GM13977 (cell line): ENCODE results near the gene CTBP2.

Experiments used
- DNase-seq: peaks from one replicate; pipeline ENCODE4 v3.0.0; 2012; ENCODE audit warnings: low spot score
- CTCF ChIP-seq: IDR thresholded peaks from 2 replicates; pipeline ENCODE4 v1.5.1; 2012; ENCODE audit warnings: mild to moderate bottlenecking, control low read depth; ENCODE audit not compliant: insufficient read depth; ENCODE audit errors: extremely low read depth, missing control alignments
- in situ Hi-C: fragments of 300-500 bp; cut with MboI; formaldehyde crosslinking; loops from one replicate; pipeline ENCODE4 v1.12.0; 2022; ENCODE audit warnings: low sequenced_read_pairs, low pct_unique_long_range_greater_than_20kb, mixed read lengths, inconsistent platforms; ENCODE audit not compliant: unreplicated experiment

CTBP2 gene

GRCh38 chr10:125144693-125145623, 15.4 kb downstream of the CTBP2 start:
- TF ChIP-seq CTCF = peak; percentile 45
- peak; percentile 59 for DNase-seq
- in situ Hi-C loops = no loop called here

- no peak for TF ChIP-seq CTCF
- in situ Hi-C loops = no loop called here
- DNase-seq = no peak
Observed at GRCh38 chr10:125144206-125144605, 16.2 kb downstream of the CTBP2 start.

GRCh38 chr10:125142946-125143345, 17.4 kb downstream of the CTBP2 start:
- in situ Hi-C loops = no loop called here
- TF ChIP-seq CTCF = no peak
- no peak for DNase-seq

- no peak for TF ChIP-seq CTCF
- in situ Hi-C loops = no loop called here
Observed at GRCh38 chr10:125141860-125142484, 18.4 kb downstream of the CTBP2 start.

GRCh38 chr10:125141150-125141859, 19.1 kb downstream of the CTBP2 start:
- in situ Hi-C loops = no loop called here
- DNase-seq = no peak
- TF ChIP-seq CTCF = no peak

More at GRCh38 chr10:125141860-125142484, 18.4 kb downstream of the CTBP2 start:
- DNase-seq = no peak

GRCh38 chr10:125140151-125140550, 20.2 kb downstream of the CTBP2 start:
- in situ Hi-C loops = no loop called here
- DNase-seq = no peak
- TF ChIP-seq CTCF = no peak
